AG09319 (cell line): ENCODE results near the gene ZMYM3.

ENCODE experiments used
- DNase-seq: peaks from one replicate; pipeline ENCODE4 v3.0.0-alpha.2; 2010; ENCODE audit warnings: low read depth; ENCODE audit errors: extremely low read depth
- TF ChIP-seq, protein P1 (sequence below): IDR thresholded peaks from 2 replicates; pipeline ENCODE4 v1.5.1; 2011; ENCODE audit warnings: low read depth, mild to moderate bottlenecking, inconsistent platforms, low read length, moderate library complexity

The ZMYM3 gene

DNA sequence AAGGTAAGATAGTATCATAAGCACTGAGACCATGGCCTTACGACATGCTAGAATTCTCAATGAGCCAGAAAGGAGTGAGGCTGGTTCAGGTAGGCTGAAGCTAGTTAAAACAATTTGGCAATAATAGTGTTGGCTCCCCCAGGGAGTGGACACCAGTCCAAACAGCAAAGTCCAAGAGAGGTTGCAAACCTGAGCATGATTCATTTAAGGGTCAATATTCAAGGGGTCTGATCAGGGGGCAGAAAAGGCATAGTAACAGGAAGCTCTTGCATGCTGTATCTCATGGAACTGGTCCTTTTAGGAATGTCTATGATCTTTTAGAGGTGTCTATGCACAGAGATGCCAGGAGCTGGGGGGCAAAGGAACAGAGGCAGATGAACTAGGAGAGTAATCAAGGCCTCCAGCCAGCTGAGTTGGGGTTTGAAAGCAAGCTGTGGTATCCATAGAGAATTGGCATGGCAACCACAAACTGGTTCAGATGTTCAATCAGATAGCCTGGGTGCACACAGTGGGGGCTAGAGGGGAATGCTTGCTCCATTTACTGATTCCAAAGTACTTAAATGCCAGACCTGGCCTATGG, 25.8 kb downstream of the ZMYM3 start:
- no peak for DNase-seq
- TF ChIP-seq, protein P1, sequence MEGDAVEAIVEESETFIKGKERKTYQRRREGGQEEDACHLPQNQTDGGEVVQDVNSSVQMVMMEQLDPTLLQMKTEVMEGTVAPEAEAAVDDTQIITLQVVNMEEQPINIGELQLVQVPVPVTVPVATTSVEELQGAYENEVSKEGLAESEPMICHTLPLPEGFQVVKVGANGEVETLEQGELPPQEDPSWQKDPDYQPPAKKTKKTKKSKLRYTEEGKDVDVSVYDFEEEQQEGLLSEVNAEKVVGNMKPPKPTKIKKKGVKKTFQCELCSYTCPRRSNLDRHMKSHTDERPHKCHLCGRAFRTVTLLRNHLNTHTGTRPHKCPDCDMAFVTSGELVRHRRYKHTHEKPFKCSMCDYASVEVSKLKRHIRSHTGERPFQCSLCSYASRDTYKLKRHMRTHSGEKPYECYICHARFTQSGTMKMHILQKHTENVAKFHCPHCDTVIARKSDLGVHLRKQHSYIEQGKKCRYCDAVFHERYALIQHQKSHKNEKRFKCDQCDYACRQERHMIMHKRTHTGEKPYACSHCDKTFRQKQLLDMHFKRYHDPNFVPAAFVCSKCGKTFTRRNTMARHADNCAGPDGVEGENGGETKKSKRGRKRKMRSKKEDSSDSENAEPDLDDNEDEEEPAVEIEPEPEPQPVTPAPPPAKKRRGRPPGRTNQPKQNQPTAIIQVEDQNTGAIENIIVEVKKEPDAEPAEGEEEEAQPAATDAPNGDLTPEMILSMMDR, result no peak

- TF ChIP-seq, protein P1, result no peak; the same call in 1 of the 2 replicates
- DNase-seq, result no peak
These were observed 26.4 kb downstream of the ZMYM3 start for GRCh38 chrX:71227370-71228062.

DNA sequence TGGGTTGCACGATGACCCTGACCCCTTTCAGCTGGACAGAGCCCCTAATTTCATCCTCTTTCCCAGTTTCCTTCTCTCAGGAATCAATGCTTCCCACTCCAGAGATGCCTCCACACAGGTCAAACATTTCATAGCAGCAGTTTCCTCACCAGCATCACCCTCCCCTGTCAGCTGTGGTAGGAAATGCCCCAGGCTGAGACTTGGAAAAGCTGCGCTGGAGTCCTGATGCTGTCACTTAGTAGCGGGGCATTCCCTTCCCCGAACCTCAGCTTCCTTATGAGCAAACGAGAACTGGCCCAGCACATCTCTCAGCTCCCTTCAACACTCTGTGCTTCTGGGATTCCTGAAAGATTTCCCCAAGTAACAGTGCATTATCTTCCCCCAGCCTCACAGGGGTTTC, 28.3 kb downstream of the ZMYM3 start:
- no peak for DNase-seq
- TF ChIP-seq, protein P1, result no peak

DNA sequence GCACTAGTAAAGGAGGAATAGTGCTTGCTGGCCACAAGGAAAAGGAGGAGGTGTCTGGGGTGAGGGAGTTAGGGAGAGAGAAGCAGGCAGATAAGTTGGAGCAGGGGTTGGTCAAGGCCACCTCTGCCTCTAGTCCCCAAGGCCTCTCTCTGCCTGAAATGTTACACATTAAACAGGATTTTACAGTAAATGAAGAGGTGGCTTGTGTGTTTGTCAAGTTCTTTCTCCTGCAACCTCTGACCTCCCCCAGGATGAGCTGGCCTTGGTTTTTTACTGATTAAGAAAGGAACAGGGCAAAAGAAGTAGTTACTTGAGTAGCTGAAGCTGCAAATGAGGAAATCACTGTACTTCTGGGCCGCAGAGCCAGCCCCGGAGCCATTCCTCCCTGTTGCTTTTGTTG, 28.9 kb downstream of the ZMYM3 start:
- TF ChIP-seq, protein P1, result no peak
- no peak for DNase-seq

DNA sequence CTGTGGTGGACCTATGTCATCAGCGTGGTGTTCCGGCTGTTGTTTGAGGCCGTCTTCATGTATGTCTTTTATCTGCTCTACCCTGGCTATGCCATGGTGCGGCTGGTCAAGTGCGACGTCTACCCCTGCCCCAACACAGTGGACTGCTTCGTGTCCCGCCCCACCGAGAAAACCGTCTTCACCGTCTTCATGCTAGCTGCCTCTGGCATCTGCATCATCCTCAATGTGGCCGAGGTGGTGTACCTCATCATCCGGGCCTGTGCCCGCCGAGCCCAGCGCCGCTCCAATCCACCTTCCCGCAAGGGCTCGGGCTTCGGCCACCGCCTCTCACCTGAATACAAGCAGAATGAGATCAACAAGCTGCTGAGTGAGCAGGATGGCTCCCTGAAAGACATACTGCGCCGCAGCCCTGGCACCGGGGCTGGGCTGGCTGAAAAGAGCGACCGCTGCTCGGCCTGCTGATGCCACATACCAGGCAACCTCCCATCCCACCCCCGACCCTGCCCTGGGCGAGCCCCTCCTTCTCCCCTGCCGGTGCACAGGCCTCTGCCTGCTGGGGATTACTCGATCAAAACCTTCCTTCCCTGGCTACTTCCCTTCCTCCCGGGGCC, 29.7 kb downstream of the ZMYM3 start:
- TF ChIP-seq, protein P1, result no peak
- no peak for DNase-seq

- TF ChIP-seq, protein P1, result no peak
- DNase-seq, result no peak
These were observed 31.0 kb downstream of the ZMYM3 start, which contains the start of gene GJB1 for GRCh38 chrX:71222929-71223328. Gene GJB1, plus strand, starts transcription at chrX:71223224. Its CDS starts 484 bp downstream, at chrX:71223708.

GRCh38 chrX:71221145-71221544, 32.8 kb downstream of the ZMYM3 start:
- TF ChIP-seq, protein P1, result no peak
- DNase-seq, result no peak
